G401 (cell line): ENCODE data around the gene JADE2. TPM values are rescaled to one million over a fixed set of nuclear protein-coding genes. Genes with fewer than 3 reads are reported as not detected.
"Not testable (repeated sequence)": the region's sequence is repeated elsewhere in the genome, so short reads cannot be mapped to it uniquely, and the experiment has no call there.

Experiments
- DNase-seq: peaks from one replicate; pipeline ENCODE4 v3.0.0-alpha.2; 2015; ENCODE audit warnings: low spot score
- in situ Hi-C: cut with HindIII; loops from 2 replicates; pipeline ENCODE4 v1.10.0; 2016; ENCODE audit warnings: low sequenced_read_pairs, mixed read lengths
- total RNA-seq: library from RNA; depleted of rRNA; stranded (reverse); fragments of >200 nt; shearing (Covaris generic); gene quantifications from 2 replicates; pipeline ENCODE4 v1.2.3, GENCODE V29; 2014

Gene JADE2
- total RNA-seq, 1 experiment from 2014 or later, result 25.8 TPM

- in situ Hi-C loops, result no loop called here
- no peak for DNase-seq
Observed at GRCh38 chr5:134578578-134579283, 53.3 kb downstream of the JADE2 start.

GRCh38 chr5:134579284-134579771 lies 53.9 kb downstream of the JADE2 start:
- in situ Hi-C loops, result no loop called here

GRCh38 chr5:134580001-134580460 lies 54.6 kb downstream of the JADE2 start:
- DNase-seq, result no peak
- in situ Hi-C loops, result no loop called here

More at GRCh38 chr5:134579284-134579771, 53.9 kb downstream of the JADE2 start:
- no peak for DNase-seq

- DNase-seq, result no peak
- in situ Hi-C loops, result no loop called here
Observed at GRCh38 chr5:134581241-134581981, 55.9 kb downstream of the JADE2 start.

- in situ Hi-C loops, result no loop called here
- no peak for DNase-seq
Observed at GRCh38 chr5:134582281-134582680, 56.8 kb downstream of the JADE2 start.

GRCh38 chr5:134582941-134583340 lies 57.5 kb downstream of the JADE2 start:
- in situ Hi-C loops, result no loop called here
- DNase-seq, result no peak

GRCh38 chr5:134583766-134584165 lies 58.3 kb downstream of the JADE2 start:
- no peak for DNase-seq
- in situ Hi-C loops, result no loop called here

- no peak for DNase-seq
- in situ Hi-C loops, result no loop called here
Observed at GRCh38 chr5:134584662-134585061, 59.2 kb downstream of the JADE2 start.

GRCh38 chr5:134585966-134586365 lies 60.5 kb downstream of the JADE2 start:
- in situ Hi-C loops, result no loop called here
- no peak for DNase-seq

- in situ Hi-C loops, result no loop called here
- peak; percentile 72 for DNase-seq
Observed at GRCh38 chr5:134586866-134587524, 61.5 kb downstream of the JADE2 start.

GRCh38 chr5:134590992-134591659 lies 65.7 kb downstream of the JADE2 start:
- in situ Hi-C loops, result no loop called here
- DNase-seq, result no peak

- DNase-seq, result no peak
- in situ Hi-C loops, result no loop called here
Observed at GRCh38 chr5:134592141-134592746, 66.8 kb downstream of the JADE2 start.

- in situ Hi-C loops, result no loop called here
- no peak for DNase-seq
Observed at GRCh38 chr5:134594336-134594735, 68.9 kb downstream of the JADE2 start.

- DNase-seq, result no peak
- in situ Hi-C loops, result no loop called here
Observed at GRCh38 chr5:134594797-134595457, 69.5 kb downstream of the JADE2 start.

GRCh38 chr5:134595458-134595838 lies 70.0 kb downstream of the JADE2 start:
- in situ Hi-C loops, result no loop called here
- no peak for DNase-seq

GRCh38 chr5:134599820-134600219 lies 74.3 kb downstream of the JADE2 start:
- DNase-seq, in situ Hi-C loops: not testable (repeated sequence)

- DNase-seq, result no peak
- in situ Hi-C loops, result no loop called here
Observed at GRCh38 chr5:134600600-134600999, 75.1 kb downstream of the JADE2 start.

- in situ Hi-C loops, result no loop called here
- DNase-seq, result no peak
Observed at GRCh38 chr5:134603059-134603458, 77.6 kb downstream of the JADE2 start.

GRCh38 chr5:134604908-134605307 lies 79.4 kb downstream of the JADE2 start:
- in situ Hi-C loops, result no loop called here
- no peak for DNase-seq
